ENCODE measurements around the gene CORIN. TPM values are rescaled to one million over a fixed set of nuclear protein-coding genes. Genes with fewer than 3 reads are reported as not detected.

Gene CORIN
- total and polyA plus RNA-seq, 7 donors, result under 0.01 to 2.5 (median 0.34) TPM

DNA sequence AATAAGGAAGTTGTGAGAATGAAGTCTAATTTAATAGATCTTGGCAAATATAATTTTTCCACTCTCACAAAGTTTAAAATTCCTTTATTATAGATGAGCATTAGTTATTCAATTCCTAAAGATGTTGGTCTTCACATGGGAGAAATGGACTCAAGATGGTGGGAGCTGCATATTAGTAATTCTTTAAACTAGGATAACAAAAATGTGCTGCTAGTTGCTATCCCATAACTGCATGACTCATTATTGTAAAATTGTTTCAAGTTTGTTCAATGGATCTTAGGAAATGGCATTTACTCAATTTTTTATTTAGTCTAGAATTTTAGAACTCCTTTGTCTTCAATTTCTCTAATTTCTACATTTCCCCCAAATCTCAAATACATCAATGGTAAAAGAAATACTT lies 197.0 kb downstream of the CORIN start:
- Histone ChIP-seq H3K4me1 (no peaks in the 10 kb centered on the region), H3K9me3 (no peaks in the 10 kb centered on the region), H3K27me3 (no peaks in the 10 kb centered on the region), H3K27ac (no peak overlapping the region), H3K4me3 (no peak overlapping the region), H3K36me3 (no peaks in the 10 kb centered on the region)
- TF ChIP-seq POLR2AphosphoS5 (IDR thresholded peaks at IDR 0.05), result no peak
- no peak for TF ChIP-seq EP300 (IDR thresholded peaks at IDR 0.05)
- TF ChIP-seq POLR2A (IDR thresholded peaks at IDR 0.05), result no peak
- TF ChIP-seq, protein P1, sequence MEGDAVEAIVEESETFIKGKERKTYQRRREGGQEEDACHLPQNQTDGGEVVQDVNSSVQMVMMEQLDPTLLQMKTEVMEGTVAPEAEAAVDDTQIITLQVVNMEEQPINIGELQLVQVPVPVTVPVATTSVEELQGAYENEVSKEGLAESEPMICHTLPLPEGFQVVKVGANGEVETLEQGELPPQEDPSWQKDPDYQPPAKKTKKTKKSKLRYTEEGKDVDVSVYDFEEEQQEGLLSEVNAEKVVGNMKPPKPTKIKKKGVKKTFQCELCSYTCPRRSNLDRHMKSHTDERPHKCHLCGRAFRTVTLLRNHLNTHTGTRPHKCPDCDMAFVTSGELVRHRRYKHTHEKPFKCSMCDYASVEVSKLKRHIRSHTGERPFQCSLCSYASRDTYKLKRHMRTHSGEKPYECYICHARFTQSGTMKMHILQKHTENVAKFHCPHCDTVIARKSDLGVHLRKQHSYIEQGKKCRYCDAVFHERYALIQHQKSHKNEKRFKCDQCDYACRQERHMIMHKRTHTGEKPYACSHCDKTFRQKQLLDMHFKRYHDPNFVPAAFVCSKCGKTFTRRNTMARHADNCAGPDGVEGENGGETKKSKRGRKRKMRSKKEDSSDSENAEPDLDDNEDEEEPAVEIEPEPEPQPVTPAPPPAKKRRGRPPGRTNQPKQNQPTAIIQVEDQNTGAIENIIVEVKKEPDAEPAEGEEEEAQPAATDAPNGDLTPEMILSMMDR (IDR thresholded peaks at IDR 0.05), result no peak
- intact Hi-C loops (cut with DNase I), result no loop called here
- DNase-seq, result no peak

DNA sequence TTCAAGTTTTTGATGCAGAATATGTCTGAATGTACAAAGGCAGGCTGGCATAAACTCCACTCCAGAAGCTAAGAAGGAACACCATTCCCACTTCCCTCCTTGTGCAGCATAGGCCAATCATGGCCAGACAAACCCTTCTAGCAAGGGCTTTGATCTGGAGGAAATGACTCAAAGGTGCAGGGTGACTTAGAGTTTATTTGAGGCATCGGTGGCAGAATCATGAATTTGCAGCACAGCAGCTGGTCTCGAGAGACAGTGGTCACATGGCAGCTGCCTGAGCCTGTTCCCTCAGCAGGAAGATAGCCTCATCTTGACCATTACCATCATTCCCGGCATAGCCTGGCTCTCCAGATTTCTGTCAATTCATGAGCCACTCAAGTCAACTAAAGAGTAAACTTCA lies 198.3 kb downstream of the CORIN start:
- WGBS, 2 donors, result 55 to 81% methylated on average over 3 of the region's 3 CpGs
- H3K4me1 ChIP-seq, result no peaks in the 10 kb centered on the region
- TF ChIP-seq, protein P1 (IDR thresholded peaks at IDR 0.05), result no peak
- TF ChIP-seq POLR2A (IDR thresholded peaks at IDR 0.05) (no peak), EP300 (IDR thresholded peaks at IDR 0.05) (no peak), POLR2AphosphoS5 (IDR thresholded peaks at IDR 0.05) (no peak)
- intact Hi-C loops (cut with DNase I), result no loop called here
- H3K27me3 ChIP-seq, result no peaks in the 10 kb centered on the region
- H3K9me3 ChIP-seq, result no peaks in the 10 kb centered on the region
- H3K27ac ChIP-seq, result no peak overlapping the region
- DNase-seq, result no peak
- H3K36me3 ChIP-seq, result no peaks in the 10 kb centered on the region
- no peak overlapping the region for H3K4me3 ChIP-seq

DNA sequence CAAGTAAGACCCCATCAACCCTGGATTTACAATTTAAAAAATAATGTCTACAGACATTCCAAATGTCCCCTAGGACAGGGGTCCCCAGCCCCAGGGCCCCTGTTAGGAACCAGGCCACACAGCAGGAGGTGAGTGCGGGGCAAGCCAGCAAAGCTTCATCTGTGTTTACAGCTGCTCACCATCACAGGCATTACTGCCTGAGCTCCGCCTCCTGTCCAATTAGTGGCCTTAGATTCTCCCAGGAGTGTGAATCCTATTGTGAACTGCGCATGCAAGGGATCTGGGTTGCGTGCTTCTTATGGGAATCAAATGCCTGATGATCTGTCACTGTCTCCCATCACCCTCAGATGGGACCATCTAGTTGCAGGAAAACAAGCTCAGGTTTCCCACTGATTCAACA lies 206.7 kb downstream of the CORIN start:
- intact Hi-C loops (cut with DNase I), result no loop called here
- no peak overlapping the region for H3K27ac ChIP-seq
- no peaks in the 10 kb centered on the region for H3K27me3 ChIP-seq
- no peaks in the 10 kb centered on the region for H3K36me3 ChIP-seq
- H3K9me3 ChIP-seq, result no peaks in the 10 kb centered on the region
- no peaks in the 10 kb centered on the region for H3K4me1 ChIP-seq
- DNase-seq, result no peak
- no peak for TF ChIP-seq EP300 (IDR thresholded peaks at IDR 0.05)
- no peak for TF ChIP-seq POLR2A (IDR thresholded peaks at IDR 0.05)
- TF ChIP-seq, protein P1 (IDR thresholded peaks at IDR 0.05), result no peak
- no peak for TF ChIP-seq POLR2AphosphoS5 (IDR thresholded peaks at IDR 0.05)
- WGBS, 2 donors, result 91% methylated on average over 4 of the region's 4 CpGs
- no peak overlapping the region for H3K4me3 ChIP-seq

DNA sequence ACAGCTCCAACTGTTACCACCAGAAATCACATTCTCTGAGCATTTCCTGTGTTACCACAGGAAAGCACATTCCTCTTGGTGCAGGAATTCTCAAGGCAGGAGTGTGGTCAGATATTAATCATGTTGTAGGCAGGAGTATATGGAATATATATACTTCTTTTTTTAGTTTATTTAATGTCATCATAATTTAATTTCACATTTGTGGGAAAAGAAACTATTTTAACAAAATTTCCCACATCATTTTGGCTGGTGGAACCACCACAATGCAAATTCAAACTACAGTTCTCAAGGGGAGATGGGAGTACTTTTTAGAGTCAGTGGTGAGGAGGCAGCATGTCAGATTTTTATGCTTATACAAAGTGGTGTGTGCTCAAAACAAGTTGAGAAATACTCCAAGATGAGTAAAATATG lies 213.8 kb downstream of the CORIN start:
- H3K4me1 ChIP-seq, result no peaks in the 10 kb centered on the region
- no peak overlapping the region for H3K4me3 ChIP-seq
- H3K27me3 ChIP-seq, result no peaks in the 10 kb centered on the region
- H3K27ac ChIP-seq, result no peak overlapping the region
- intact Hi-C loops (cut with DNase I), result no loop called here
- TF ChIP-seq, protein P1 (IDR thresholded peaks at IDR 0.05), result no peak
- TF ChIP-seq POLR2A (IDR thresholded peaks at IDR 0.05), result no peak
- no peak for TF ChIP-seq EP300 (IDR thresholded peaks at IDR 0.05)
- TF ChIP-seq POLR2AphosphoS5 (IDR thresholded peaks at IDR 0.05), result no peak
- H3K36me3 ChIP-seq, result no peaks in the 10 kb centered on the region
- no peak for DNase-seq
- no peaks in the 10 kb centered on the region for H3K9me3 ChIP-seq

DNA sequence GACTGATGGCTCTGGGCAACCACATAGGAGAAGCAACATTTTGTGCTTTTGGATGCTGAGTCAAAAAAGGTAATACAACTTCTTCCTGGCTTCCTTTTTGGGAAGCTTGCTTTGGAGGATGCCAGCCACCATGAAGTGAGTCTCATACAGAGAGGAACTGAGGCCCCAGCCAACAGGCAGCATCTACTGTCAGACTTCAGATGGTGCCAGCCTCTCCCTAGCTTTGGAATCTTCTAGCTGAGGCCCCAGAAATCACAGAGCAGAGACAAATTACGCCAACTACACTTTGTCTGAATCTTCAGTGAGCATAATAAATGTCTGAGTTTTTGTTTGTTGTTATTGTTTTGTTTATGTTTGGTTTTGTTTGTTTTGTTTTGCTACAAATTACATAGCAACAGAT lies 216.7 kb downstream of the CORIN start:
- no peak for DNase-seq
- H3K9me3 ChIP-seq, result no peaks in the 10 kb centered on the region
- TF ChIP-seq POLR2AphosphoS5 (IDR thresholded peaks at IDR 0.05) (no peak), EP300 (IDR thresholded peaks at IDR 0.05) (no peak)
- TF ChIP-seq, protein P1 (IDR thresholded peaks at IDR 0.05), result no peak
- WGBS, 2 donors, result 53 to 91% methylated on average over 1 of the region's 1 CpG
- H3K4me1 ChIP-seq, result no peaks in the 10 kb centered on the region
- H3K27me3 ChIP-seq, result no peaks in the 10 kb centered on the region
- H3K36me3 ChIP-seq, result no peaks in the 10 kb centered on the region
- H3K4me3 ChIP-seq, result no peak overlapping the region
- intact Hi-C loops (cut with DNase I), result no loop called here
- H3K27ac ChIP-seq, result no peak overlapping the region
